Activated B cell treated with CpG ODN at 0.5 μM for 24 hours (primary cell): ENCODE measurements around the gene HMX3. TPM values are rescaled to one million over a fixed set of nuclear protein-coding genes. Genes with fewer than 3 reads are reported as not detected.

Experiments used
- ATAC-seq: fragments of 200-7000 bp; cut with Tn5 transposase; one replicate; pipeline ENCODE4 v1.10.0; 2021; ENCODE audit warnings: low read depth, mild to moderate bottlenecking, moderate library complexity
- CTCF ChIA-PET: fragments of 350-600 bp; sonication (Branson Sonifier 250); formaldehyde crosslinking; loops from one replicate; lab custom pipeline; 2021; ENCODE audit warnings: antibody characterized with exemption; lab: Charles Lee
- POLR2A ChIA-PET: fragments of 350-600 bp; sonication (Branson Sonifier 250); formaldehyde crosslinking; loops from one replicate; lab custom pipeline; 2021; ENCODE audit warnings: antibody characterized with exemption; lab: Charles Lee
- DNase-seq: peaks from one replicate; pipeline ENCODE4 v3.0.0; 2022
- H3K27ac Mint-ChIP-seq: one replicate; pipeline ENCODE4 v1.8.0; 2020; ENCODE audit warnings: mixed read lengths
- H3K27me3 Mint-ChIP-seq: one replicate; pipeline ENCODE4 v1.8.0; 2021; ENCODE audit warnings: mixed read lengths
- H3K36me3 Mint-ChIP-seq: one replicate; pipeline ENCODE4 v1.8.0; 2021; ENCODE audit warnings: low read depth, mixed read lengths
- H3K4me1 Mint-ChIP-seq: one replicate; pipeline ENCODE4 v1.8.0; 2021; ENCODE audit warnings: mixed read lengths
- H3K4me3 Mint-ChIP-seq: one replicate; pipeline ENCODE4 v1.8.0; 2020; ENCODE audit warnings: mild to moderate bottlenecking, mixed read lengths
- H3K9me3 Mint-ChIP-seq: one replicate; pipeline ENCODE4 v1.8.0; 2020; ENCODE audit warnings: mixed read lengths
- intact Hi-C: fragments of 100-400 bp; cut with micrococcal nuclease; formaldehyde crosslinking; loops from one replicate; pipeline ENCODE4 v1.15.1; 2024
- total RNA-seq: library from RNA; stranded (reverse); gene quantifications from 2 replicates; pipeline ENCODE4 v1.2.3, GENCODE V29; 2022
- TF ChIP-seq, protein P1 (sequence below): fragments of 200-600 bp; IDR thresholded peaks from one replicate; pipeline ENCODE4 v1.8.0; 2022; ENCODE audit warnings: antibody characterized with exemption, mild to moderate bottlenecking

HMX3 gene
- total RNA-seq, 1 donor from 2014 or later = not detected

GRCh38 chr10:123150271-123150985 is 14.7 kb downstream of the HMX3 start:
- Mint-ChIP-seq H3K4me1 (peaks cover 58% of the 10 kb centered on the region), H3K36me3 (peaks cover 11% of the 10 kb centered on the region), H3K27ac (peak overlapping the region; percentile 30), H3K27me3 (peaks cover 32% of the 10 kb centered on the region), H3K9me3 (no peaks in the 10 kb centered on the region), H3K4me3 (peak overlapping the region; percentile 80)
- ATAC-seq (no peak), DNase-seq (no peak)
- TF ChIP-seq, protein P1, sequence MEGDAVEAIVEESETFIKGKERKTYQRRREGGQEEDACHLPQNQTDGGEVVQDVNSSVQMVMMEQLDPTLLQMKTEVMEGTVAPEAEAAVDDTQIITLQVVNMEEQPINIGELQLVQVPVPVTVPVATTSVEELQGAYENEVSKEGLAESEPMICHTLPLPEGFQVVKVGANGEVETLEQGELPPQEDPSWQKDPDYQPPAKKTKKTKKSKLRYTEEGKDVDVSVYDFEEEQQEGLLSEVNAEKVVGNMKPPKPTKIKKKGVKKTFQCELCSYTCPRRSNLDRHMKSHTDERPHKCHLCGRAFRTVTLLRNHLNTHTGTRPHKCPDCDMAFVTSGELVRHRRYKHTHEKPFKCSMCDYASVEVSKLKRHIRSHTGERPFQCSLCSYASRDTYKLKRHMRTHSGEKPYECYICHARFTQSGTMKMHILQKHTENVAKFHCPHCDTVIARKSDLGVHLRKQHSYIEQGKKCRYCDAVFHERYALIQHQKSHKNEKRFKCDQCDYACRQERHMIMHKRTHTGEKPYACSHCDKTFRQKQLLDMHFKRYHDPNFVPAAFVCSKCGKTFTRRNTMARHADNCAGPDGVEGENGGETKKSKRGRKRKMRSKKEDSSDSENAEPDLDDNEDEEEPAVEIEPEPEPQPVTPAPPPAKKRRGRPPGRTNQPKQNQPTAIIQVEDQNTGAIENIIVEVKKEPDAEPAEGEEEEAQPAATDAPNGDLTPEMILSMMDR = no peak
- POLR2A ChIA-PET = interaction anchor here (0.7 to 2.6 kb wide), 3 partner anchors 9 to 142 kb away, joined by 3 to 8 read pairs (median 3); partner anchors contain the start of genes ACADSB and IKZF5
- CTCF ChIA-PET = interaction anchor here (0.8 to 1.5 kb wide), 2 partner anchors 11 to 17 kb away, joined by 3 to 6 read pairs; no protein-coding TSS in a partner anchor
- intact Hi-C loops = loop anchor here (5.0 kb wide), 4 partner anchors 407 to 1767 kb away; partner anchors contain the start of genes ABRAXAS2 and OAT

DNA sequence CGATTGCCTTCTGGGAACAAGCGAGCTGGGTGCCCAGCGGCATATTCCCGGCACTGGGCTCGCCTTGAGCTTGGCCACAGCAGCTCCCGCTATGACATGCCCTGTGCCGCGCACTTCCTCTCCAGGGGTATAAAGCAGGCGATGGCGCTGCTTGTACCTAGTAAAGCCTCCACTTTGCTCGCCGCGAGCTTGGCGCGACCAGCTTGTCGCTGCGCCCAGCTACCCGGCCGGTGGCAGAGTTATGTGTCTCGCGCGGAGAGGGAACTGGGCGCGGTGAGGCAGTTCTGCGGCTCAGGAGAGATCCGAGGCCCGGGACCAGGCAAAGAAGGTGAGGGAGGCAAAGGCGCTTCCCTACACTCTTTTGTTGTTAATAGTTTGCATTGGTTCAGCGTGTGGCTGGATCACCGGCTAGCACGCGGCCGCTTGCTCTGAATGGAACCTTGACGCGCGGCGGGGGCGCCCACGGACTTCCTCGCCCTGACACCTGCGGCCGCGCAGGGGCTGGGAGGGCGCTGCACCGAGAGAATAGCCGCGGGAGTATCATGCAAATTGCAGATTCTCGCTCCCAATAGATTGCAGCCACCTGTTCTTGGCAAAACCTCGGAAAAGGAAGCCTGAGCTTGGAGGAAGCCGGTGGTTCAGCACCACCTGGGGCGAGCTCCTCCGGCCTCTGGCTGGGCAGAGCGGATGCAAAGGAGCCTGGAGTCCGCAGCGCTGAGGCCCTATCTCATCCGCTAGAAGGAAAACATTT is 15.4 kb downstream of the HMX3 start:
- no peak for ATAC-seq
- intact Hi-C loops = loop anchor here (1.0 to 5.0 kb wide), 5 partner anchors 18 to 1766 kb away; partner anchors contain the start of genes ABRAXAS2 and OAT
- CTCF ChIA-PET = interaction anchor here (0.7 to 1.5 kb wide), 3 partner anchors 12 to 18 kb away, joined by 3 to 6 read pairs (median 3); no protein-coding TSS in a partner anchor
- Mint-ChIP-seq H3K9me3 (no peaks in the 10 kb centered on the region), H3K27ac (no peak overlapping the region), H3K36me3 (peaks cover 16% of the 10 kb centered on the region), H3K4me3 (peak overlapping the region; percentile 44), H3K4me1 (peaks cover 60% of the 10 kb centered on the region), H3K27me3 (peaks cover 27% of the 10 kb centered on the region)
- POLR2A ChIA-PET = interaction anchor here (0.6 to 2.6 kb wide), 3 partner anchors 10 to 143 kb away, joined by 3 to 8 read pairs (median 4); partner anchors contain the start of genes ACADSB and IKZF5
- peak; percentile 35 for DNase-seq
- TF ChIP-seq, protein P1 = no peak

GRCh38 chr10:123151737-123152135 is 16.0 kb downstream of the HMX3 start:
- POLR2A ChIA-PET = interaction anchor here (0.6 to 2.6 kb wide), 2 partner anchors 20 to 143 kb away, joined by 4 to 8 read pairs; partner anchors contain the start of genes ACADSB and IKZF5

GRCh38 chr10:123153486-123154091 is 17.8 kb downstream of the HMX3 start:
- H3K4me1 Mint-ChIP-seq = peaks cover 73% of the 10 kb centered on the region
- no peak for DNase-seq

More at GRCh38 chr10:123151737-123152135, 16.0 kb downstream of the HMX3 start:
- Mint-ChIP-seq H3K4me3 (peak overlapping the region; percentile 44), H3K27ac (no peak overlapping the region), H3K27me3 (peaks cover 25% of the 10 kb centered on the region), H3K9me3 (no peaks in the 10 kb centered on the region), H3K4me1 (peaks cover 63% of the 10 kb centered on the region), H3K36me3 (peaks cover 22% of the 10 kb centered on the region)
- ATAC-seq (no peak), DNase-seq (no peak)
- TF ChIP-seq, protein P1 = no peak
- CTCF ChIA-PET = interaction anchor here (0.7 to 1.5 kb wide), 2 partner anchors 17 to 19 kb away, joined by 3 to 6 read pairs; no protein-coding TSS in a partner anchor
- intact Hi-C loops = loop anchor here (1.0 to 5.0 kb wide), 5 partner anchors 18 to 1766 kb away; partner anchors contain the start of genes ABRAXAS2 and OAT

More at GRCh38 chr10:123153486-123154091, 17.8 kb downstream of the HMX3 start:
- H3K27me3 Mint-ChIP-seq = peaks cover 18% of the 10 kb centered on the region
- POLR2A ChIA-PET = interaction anchor here (0.6 to 2.0 kb wide), 16 partner anchors 8 to 1308 kb away, joined by 3 to 18 read pairs (median 4); partner anchors contain the start of genes ACADSB, C10orf88, IKZF5 and LHPP
- intact Hi-C loops = loop anchor here (1.0 to 5.0 kb wide), 12 partner anchors 88 to 1764 kb away; partner anchors contain the start of genes ABRAXAS2, C10orf88, FAM24B and IKZF5
- CTCF ChIA-PET = interaction anchor here (0.9 to 2.2 kb wide), 3 partner anchors 9 to 147 kb away, joined by 3 to 7 read pairs (median 4); no protein-coding TSS in a partner anchor
- no peaks in the 10 kb centered on the region for H3K9me3 Mint-ChIP-seq
- peak overlapping the region; percentile 100 for H3K4me3 Mint-ChIP-seq
- ATAC-seq = no peak
- TF ChIP-seq, protein P1 = no peak
- H3K27ac Mint-ChIP-seq = peak overlapping the region; percentile 99
- H3K36me3 Mint-ChIP-seq = peaks cover 40% of the 10 kb centered on the region
